HG02642 (cell line): ENCODE data around the gene DTX4.

Experiments
- ATAC-seq: cut with Tn5 transposase; IDR thresholded peaks from one replicate; pipeline ENCODE4 v1.9.1; 2021; ENCODE audit warnings: mild to moderate bottlenecking; ENCODE audit not compliant: unreplicated experiment, poor library complexity

Gene DTX4

DNA sequence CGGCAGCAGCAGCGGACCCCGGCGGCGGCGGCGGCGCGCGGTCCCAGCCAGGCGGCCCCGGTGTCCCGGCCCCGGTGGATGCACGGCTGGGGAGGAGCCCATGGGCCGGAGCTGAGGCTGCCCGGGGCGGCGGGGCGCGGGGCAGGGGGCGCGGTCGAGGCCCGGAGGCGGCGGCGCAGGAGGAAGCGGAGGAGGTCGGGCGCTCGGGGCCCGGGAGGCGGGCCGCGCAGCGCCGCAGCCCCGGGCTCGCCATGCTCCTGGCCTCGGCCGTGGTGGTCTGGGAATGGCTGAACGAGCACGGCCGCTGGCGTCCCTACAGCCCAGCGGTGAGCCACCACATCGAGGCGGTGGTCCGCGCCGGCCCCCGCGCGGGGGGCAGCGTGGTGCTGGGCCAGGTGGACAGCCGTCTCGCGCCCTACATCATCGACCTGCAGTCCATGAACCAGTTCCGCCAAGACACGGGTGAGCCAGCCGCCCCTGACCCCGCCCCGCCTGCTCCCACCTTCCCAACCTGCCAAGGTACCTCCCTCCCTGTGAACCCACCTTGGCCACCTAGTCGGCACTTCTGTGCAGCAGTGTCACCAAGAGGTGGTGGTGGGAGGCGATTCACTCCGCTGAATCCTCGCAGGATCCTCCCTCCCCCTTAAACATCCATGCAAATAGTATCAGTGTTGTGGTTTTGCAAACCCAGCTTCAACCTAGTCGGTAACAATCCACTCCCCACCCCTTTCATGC is 580 bp downstream of the DTX4 start:
- peak; percentile 36 for ATAC-seq

DNA sequence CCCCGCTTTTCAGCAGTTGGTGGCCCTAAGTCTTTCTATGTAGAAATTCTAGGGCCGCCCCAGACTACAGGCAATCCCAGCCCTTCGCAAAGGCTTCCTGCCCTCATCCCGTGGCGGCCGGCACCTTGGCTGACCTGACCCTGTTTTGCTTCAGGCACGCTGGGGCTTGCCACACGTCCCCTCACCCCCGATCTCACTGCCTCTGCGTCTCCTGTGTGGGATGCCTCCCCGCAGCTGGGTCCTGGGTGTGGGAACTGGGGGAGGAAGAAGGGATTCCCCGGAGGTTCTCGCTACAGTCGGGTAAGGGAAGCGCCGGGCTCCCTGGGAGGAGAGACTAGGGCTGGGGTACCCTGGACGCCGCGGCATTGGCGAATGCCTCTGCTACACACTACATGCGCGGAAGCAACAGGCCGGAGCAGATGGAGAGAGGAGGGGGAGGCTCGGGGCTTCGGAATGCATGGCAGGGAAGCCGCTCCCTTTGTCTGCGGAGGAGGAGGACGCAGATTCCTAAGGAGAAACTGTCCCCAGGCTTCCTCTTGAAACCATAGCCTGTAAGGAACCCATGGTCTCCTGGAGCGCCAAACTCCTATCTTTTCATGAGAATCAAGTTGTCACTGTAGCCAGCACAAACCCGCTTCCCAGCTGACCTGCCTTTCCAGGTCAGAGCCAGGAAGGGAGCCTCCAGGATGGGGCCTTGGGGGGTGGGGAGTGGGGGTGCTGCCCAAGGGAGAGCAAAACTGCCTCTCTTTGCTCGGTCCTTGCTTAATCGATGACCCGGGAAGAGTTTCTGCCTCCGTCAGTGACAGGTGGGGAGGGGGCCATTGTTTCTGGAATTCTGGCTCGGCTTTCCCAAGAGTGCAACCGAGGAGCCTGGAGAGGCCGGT is 1.4 kb downstream of the DTX4 start:
- no peak for ATAC-seq

DNA sequence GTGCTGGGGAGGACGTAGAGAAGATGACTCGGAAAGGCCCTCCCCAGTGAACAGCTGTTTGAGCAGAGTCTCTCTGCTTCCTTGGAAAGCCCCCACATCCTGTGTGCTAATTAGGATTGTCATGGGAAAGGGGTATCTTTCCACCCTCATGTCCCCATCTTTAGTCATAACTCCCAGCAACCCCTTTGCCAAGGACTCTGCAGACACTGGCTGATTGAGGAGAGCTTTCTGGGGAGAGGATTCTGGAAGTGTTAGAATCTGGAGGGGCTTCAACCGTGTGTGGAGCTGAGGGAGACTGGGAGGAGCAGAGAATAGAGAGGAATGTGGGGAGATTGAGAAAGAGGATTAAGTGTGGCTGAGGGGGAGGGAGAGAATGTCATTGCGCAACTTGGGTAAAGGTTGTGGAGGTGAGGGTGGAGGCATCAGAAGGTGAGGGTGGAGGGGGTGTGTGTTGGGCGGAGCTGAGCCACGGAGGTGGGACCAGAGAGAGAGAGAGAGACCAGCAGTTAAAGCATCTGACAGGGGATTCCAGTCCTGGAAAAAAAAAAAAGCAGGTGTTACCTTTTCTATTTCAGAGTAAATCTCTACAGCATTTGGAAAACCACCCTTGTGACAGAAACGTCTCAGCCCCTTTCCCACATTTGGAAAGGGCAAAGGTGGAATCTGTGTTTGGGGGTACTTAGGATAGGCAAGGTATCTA is 2.2 kb downstream of the DTX4 start:
- ATAC-seq = no peak

DNA sequence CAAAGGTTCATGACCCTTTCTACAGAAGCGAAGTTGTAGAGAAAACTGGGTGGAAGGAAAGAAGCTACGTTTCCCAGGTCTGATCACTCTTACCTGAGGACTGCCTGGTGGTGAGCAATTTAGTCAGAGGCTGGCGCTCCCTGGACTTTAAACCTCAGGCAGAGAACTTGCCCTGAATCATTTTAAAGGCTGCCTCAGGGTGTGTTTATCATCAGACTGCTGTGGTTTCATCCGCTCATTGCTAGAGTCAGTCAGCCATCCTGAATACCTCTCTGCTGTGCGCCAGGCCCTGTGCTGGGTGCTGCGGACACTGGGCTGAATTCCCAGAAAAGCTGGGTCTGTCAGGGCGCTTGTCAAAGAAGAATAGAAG is 2.7 kb downstream of the DTX4 start:
- ATAC-seq = no peak

DNA sequence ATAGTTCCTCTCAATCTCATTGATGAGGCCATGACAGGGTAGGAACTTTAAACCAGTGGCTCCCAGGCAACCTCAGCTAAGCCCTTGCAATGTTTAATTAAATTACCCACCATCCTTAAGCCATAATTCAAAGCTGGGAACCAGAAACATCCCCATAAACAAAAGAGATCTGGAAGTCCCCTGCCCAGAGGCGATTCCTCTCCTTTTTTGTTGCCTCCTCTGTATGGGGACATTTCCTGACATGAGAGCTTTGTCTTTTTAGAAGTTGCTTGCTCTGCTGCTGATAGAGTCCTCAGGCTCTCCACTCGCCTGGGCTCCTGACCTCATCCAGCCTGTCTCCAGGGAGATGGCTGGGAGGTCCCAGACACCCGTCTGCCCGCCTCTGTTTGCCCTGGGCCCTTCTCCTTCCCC is 3.2 kb downstream of the DTX4 start:
- ATAC-seq = no peak

DNA sequence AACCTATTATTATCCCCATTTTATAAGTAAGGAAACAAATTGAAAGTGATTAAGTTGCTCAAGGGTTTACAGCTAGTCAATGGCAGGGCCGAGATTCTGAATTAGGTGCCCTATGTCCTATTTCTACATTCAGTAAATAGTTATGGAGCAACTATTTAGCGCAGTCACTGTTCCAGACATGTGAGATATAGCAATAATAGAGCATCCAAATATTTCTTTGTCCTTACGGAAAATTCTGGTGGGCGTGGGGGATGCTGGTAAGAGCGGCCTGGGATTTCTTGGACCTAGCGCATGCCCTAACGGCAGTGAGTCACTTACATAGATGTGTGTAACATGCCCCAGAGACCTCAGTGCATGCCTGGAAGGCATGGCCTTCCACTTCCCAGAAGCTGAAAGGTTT is 4.4 kb downstream of the DTX4 start:
- ATAC-seq = no peak

DNA sequence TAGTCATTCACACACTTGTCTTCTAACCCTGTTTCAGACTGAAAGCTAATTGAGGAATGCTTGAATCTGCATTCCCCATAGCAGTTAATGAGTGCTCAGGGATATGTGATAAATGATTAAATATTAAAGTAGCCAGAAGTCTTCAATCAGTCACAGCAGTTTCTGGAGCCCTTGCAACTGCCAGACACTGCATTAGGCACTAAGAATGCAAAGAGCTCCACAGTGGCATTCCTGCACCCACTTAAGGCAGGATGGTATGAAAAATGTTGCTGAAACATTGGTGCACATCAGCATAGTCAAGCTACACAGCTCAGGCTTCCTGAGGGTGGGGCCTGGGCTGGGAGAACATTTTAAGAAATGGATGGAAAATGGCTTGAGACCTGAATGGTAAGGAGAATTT is 6.5 kb downstream of the DTX4 start:
- ATAC-seq = no peak

DNA sequence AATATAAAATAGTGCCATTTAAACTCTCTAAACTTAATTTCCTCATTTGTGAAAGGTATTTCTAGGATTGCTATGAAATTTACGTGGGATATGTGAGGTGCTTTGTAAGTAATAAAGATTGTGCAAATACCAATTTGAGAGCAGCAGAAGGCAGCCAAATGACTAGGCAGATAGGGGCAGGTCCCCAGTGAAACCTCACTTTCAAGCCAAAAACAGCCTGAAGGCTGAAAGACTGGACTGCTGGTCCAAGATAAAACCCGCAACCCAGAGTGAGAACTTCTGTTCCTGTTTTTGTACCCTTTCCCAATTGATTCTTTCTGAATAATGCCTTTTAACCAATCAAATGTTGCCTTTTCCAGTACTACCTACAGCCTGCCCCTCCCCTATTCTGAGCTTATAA is 7.2 kb downstream of the DTX4 start:
- no peak for ATAC-seq

DNA sequence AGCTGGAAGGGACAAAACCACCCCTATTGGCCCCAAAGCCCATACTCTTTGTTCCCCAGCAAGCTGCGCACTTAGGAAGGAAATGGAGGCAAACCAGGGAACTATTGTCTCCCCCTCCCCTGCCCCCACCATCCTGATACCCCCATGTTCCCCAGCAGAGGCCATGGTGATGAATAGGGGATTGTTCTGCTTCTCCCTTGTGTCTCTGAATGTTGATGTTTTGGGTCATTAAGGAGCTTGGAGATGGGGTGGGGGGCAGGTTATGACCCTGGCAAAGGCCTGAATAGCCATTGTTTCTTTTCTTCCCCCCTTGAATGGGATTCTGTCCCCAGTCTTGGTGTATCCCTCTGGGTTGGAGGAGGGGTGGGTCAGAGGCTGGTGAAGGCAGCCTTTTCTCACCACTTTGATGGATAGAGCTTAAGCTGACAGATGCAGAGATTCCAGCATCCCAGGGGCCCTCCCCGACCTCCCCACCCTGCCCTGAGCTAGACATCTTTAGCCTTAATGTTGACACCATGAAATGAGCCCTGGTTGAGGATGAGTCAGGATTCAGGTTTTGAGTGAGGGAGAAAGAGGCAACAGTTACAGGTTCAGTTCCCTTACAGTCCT is 8.3 kb downstream of the DTX4 start:
- ATAC-seq = no peak

DNA sequence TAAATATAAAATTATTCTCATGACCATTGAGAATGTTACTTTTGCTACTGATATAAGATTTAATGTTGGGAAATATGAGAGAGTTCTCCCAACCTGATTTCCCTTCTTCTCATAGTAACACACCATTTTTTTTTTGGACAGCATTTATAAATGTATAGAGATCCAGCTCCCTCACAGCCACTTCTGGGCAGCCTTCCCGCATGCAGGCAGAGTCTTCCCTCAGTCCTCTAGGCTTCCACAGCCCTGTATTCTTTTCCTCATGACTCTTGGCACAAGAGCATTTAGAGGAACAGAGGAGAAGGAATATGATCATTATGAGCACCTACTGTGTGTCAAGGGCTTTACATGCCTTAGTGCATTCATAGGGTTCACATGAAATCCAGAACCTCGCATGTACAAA is 9.0 kb downstream of the DTX4 start:
- no peak for ATAC-seq

DNA sequence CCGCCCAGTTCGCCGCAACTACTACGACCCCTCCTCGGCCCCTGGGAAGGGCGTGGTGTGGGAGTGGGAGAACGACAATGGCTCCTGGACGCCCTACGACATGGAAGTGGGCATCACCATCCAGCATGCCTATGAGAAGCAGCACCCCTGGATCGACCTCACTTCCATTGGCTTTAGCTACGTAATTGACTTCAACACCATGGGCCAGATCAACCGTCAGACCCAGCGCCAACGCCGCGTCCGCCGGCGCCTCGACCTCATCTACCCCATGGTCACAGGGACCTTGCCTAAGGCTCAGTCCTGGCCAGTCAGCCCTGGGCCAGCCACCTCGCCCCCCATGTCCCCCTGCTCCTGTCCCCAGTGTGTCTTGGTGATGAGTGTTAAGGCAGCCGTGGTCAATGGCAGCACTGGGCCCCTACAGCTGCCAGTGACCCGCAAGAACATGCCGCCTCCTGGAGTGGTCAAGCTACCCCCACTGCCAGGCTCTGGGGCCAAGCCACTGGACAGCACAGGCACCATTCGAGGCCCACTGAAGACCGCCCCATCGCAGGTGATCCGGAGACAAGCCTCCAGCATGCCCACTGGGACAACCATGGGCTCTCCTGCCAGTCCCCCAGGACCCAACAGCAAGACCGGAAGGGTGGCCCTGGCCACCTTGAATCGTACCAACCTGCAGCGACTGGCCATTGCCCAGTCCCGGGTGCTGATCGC is 10.0 kb downstream of the DTX4 start:
- no peak for ATAC-seq

DNA sequence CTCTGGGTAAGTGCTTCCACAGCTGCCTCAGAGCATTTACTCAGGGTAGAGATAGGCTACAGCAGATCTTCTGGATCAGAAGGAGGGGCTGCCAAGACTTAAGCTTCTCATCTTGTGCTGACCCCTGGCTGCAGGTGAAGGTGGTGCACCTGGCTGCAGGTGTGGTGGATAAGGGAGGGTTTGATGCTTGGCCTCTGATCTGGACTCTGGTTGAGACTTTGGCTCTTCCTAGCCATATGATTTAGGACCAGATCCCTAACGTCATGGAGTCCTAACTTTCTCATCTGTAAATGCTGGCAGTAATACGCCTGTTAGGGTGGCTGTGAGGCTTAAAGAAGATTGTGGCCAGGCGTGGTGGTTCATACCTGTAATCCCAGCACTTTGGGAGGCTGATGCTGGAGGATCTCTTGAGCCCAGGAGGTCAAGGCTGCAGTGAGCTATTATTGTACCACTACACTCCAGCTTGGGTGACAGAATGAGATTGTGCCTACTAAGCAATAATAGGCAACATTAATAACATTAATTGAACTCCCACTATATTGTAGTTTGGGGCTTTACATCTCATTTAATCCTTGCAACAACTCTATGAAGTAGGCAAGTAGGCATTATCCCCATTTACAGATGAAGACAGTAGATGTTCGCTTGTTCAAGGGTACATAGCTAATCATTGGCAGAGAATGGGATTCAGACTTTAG is 10.7 kb downstream of the DTX4 start:
- no peak for ATAC-seq

DNA sequence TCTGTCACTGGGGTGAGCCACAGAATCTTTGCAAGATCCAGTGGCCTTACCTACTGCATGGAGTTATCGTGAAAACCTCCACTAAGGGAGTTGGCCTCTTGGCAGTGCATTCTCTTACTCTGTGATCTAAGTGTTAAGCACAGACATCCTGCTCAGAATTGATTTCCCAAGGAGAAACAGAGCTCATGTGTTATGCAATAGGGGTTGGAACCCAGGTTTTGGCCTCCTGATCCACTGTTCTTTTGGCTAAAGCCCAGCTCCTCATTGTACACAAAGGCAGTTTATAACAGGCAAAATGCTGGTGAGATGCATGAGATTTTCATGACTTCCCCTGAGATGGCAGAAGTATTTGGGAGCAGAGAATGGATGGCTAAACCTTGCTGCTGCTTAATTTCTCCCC is 11.8 kb downstream of the DTX4 start:
- ATAC-seq = no peak

DNA sequence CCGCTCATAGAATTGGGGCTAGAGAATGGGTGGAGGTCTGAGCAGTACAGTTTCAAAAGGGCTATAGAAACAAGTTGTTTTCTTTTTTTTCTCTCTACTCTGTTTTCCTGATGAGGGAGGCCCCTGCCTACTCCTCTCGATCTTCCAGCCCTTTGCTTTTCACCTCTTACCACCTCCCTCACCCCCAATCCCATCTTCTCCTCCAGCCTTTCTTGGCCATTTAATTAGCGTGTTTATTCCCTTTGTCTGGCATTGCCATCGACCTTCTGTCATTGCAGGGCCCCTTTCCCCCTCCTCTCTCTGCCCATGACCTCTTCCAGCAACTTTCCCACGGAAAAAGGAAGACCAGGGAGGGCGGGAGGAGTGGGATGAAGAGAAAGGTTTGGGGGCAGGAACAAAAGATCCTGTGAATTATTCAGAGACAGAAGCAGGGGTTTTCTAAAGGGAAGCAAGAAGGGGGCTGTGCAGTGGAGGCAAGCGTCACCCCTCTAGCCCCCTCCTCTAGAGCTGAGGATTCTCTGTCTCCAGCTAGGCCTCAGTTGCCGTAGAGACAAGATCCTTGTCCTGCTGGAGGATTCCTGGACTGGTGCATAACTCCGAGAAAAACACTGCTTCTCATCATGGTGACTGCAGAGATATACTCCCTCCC is 12.9 kb downstream of the DTX4 start:
- no peak for ATAC-seq

DNA sequence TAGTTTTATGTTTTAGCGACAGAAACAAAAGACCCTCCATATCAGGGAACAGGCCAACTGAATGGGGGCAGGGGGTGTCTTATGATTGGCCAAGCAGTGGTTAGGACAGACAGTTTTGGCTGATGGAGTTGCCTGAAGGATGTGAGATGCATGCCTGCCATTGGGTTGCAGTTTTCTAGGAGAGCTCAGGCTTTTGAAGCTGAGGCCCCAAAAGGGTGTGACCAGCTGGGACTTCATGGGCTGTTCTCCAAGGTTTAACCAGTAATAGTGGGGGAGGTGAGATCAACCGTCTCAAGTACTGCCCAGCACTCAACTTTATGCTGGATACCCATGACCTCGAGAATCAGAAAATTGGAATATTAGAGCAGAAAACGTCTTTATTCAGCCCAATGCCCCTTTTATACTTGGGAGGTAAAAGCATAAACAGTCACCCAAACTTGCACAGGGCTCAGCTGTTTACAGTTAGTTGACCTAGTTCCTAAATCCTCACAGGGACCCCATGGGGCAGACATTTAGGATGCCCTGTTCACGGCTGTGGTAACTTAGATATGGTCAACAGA is 13.5 kb downstream of the DTX4 start:
- ATAC-seq = no peak

DNA sequence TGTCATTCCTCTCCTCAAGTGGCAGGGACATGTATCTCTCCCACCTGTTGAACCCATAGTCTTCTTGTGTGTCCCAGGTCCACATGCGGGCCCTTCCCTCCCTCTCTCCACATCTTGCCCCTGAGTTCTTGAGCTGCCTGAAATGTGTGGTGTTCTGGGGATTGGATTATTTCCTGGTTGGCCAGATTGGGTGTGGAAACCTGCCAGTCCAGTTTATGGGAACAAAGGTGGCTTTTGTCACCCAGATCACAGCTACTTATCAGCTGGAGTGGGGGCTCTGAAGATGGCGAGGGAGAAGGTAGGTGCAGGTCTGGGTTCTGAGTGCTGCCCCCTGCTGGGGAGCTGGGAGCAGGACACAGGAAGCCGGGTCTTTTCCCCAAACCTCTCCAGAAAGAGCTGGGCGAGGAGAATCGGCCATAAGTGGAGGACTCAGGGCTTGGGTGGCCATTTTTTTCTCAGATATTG is 14.2 kb downstream of the DTX4 start:
- ATAC-seq = peak; percentile 76

DNA sequence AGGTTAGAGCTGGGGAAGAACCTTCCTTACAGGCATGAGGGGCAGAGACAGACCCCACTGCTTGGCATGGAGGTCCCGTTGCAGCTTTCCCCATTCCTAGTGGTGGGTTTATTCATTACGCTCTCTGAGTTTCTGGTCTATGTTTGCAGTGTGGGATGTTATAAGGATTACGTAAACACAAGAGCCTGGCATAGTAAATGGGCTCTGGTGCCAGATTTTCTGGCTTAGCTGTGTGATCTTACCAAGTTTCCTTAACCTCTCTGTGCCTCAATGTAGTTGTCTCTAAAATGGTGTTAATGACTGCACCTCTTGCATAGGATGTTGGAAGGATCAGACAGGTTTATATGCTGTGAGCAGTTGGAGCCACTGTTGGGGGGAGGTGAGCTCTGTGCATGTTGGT is 15.1 kb downstream of the DTX4 start:
- no peak for ATAC-seq

DNA sequence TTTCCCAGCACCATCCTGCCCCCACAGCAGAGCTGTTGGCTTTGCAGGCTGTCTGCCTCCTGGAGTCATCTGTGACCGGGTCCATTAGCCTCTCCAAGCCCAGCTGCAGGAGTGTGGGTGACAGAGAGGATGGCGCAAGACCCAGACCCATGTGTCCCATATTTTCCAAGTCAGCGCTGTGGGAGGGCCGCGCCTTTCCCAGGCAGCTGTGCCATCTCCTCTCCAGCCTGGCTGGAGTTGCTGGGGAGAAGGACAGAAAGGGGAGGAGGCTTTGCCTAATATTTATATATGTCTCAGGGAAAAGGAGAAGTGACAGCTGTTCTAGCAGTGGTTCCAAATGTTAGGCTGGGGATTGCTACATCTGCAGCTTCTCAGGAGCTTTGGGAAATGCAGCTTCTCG is 15.7 kb downstream of the DTX4 start:
- ATAC-seq = no peak

DNA sequence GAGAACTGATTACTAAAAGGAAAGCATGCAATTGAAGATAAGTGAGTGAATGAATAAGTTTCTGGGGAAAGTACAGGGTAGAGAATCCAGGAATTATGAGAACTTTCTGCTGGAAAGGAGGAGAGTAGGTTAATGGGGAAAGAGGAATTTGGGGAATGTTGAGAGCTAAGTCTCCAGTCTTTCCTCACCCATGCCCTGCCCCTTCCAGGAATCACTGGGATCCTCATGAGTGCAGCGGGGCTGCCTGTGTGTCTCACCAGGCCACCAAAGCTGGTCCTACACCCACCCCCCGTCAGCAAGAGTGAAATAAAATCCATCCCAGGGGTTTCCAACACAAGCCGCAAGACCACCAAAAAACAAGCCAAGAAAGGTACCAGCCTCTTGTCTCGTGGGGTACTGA is 17.0 kb downstream of the DTX4 start:
- ATAC-seq = no peak
